ENCODE data around the gene GALK1.

The GALK1 gene

DNA sequence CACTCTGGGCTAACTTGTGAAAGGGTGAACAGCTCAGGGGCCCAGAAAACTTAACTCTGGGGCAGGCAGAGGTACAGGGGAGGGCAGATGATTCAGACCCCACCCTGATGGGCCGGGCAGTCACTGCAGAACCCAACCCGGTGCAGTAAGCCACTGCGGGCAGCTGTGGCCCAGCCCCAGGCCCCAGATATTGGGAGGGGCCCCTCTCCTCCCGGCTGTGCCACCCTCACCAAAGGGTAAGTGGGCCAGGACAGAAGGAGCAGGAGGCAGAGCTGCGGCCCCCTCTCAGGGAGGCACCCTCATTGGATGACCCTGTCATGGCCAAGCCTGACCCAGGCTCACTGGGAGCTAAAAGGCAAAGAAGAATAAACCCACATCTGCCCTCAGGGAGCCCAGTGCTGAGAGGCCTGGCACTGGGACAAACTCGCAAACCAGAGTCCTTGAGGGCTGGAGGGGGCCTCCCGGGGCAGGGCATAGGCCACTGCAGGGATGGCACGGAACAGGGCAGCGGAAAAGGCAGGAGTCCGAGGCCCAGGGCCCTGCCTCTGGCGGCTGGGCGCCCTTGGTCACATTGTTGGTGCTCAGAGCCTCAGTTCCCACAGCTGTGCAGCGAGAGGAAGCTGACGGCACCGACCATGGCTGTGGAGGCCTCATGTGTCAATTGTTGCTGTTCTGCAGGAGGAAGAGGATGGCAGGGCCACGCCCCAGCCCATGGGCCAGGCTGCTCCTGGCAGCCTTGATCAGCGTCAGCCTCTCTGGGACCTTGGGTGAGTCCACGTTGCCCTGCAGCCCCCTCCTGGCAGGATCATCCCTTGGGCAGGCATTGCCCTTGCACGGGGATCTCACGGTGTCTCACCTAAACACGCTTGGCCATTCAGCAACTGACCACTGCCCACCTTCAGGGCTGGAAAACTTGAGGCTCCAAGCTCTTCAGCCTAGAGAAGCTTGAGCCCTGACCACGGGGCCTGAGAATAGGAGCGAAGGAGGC is 40.7 kb downstream of the GALK1 start:
- no peaks in the 10 kb centered on the region for H3K36me3 ChIP-seq (replicated peaks; ENCODE audit: low read depth, low read length)
- no peak for TF ChIP-seq CTCF (IDR thresholded peaks at IDR 0.05; ENCODE audit: low read depth, low read length)
- no peak for TF ChIP-seq EZH2phosphoT487 (IDR thresholded peaks at IDR 0.05; ENCODE audit: low read depth)
- no peak overlapping the region for H2AFZ ChIP-seq (ENCODE audit: low read depth, low read length)
- H3K9me3 ChIP-seq (ENCODE audit: insufficient read depth, low read length), result no peaks in the 10 kb centered on the region
- H3K79me2 ChIP-seq (ENCODE audit: low read length), result no peaks in the 10 kb centered on the region
- no peak overlapping the region for H3K9ac ChIP-seq (ENCODE audit: low read length)
- H3K4me3 ChIP-seq (ENCODE audit: low read length), result no peak overlapping the region
- H3K4me1 ChIP-seq (ENCODE audit: low read length), result no peaks in the 10 kb centered on the region
- H3K27ac ChIP-seq (ENCODE audit: low read length), result no peak overlapping the region
- H3K4me2 ChIP-seq (ENCODE audit: low read length), result no peak overlapping the region
- no peaks in the 10 kb centered on the region for H4K20me1 ChIP-seq (ENCODE audit: insufficient read depth, low read length)
- peaks cover 19% of the 10 kb centered on the region for H3K27me3 ChIP-seq (ENCODE audit: low read depth, low read length)

DNA sequence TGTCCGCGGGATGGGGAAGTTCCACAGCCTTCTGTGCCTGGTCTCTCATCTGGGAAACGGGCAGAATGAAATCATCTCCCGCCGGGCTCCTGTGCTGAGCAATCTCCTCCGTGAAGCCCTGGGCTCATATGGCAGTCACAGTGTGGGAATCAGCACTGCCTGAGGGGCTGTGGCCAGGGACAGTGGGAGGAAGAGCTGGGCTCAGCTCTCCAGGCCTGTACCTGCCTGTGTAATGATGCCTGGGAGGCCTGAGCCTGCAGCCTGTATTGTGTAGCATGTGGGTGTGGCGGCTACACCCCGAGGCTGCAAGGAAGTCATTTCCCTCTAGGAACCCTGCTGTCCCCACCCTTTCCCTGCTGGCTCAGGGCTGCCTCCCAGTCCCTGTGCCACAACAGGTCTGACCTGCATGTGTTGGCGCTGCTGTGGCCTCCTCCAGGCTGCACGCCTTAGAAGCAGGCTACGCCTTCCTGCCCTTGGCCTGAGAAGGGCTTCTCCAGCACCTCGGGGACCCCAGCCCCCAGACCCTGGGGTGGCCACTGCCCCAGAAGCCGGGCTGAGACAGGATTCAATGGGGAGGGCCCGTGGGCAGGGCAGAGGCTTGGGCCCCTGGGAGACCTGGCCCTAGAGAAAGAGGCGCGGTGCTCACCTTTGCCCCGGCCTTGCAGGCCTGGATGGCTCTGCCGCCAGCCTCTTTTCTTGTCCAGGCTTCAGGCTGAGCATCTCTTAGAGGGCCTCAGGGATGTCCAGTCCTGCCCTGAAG is 41.6 kb downstream of the GALK1 start:
- no peak overlapping the region for H3K4me2 ChIP-seq (ENCODE audit: low read length)
- H2AFZ ChIP-seq (ENCODE audit: low read depth, low read length), result no peak overlapping the region
- H3K27me3 ChIP-seq (ENCODE audit: low read depth, low read length), result peaks cover 23% of the 10 kb centered on the region
- no peak overlapping the region for H3K27ac ChIP-seq (ENCODE audit: low read length)
- no peak overlapping the region for H3K4me3 ChIP-seq (ENCODE audit: low read length)
- TF ChIP-seq CTCF (IDR thresholded peaks at IDR 0.05; ENCODE audit: low read depth, low read length) (no peak), EZH2phosphoT487 (IDR thresholded peaks at IDR 0.05; ENCODE audit: low read depth) (no peak)
- H3K4me1 ChIP-seq (ENCODE audit: low read length), result no peaks in the 10 kb centered on the region
- no peaks in the 10 kb centered on the region for H3K36me3 ChIP-seq (replicated peaks; ENCODE audit: low read depth, low read length)
- H3K9me3 ChIP-seq (ENCODE audit: insufficient read depth, low read length), result no peaks in the 10 kb centered on the region
- H3K9ac ChIP-seq (ENCODE audit: low read length), result no peak overlapping the region
- no peaks in the 10 kb centered on the region for H4K20me1 ChIP-seq (ENCODE audit: insufficient read depth, low read length)
- H3K79me2 ChIP-seq (ENCODE audit: low read length), result no peaks in the 10 kb centered on the region

DNA sequence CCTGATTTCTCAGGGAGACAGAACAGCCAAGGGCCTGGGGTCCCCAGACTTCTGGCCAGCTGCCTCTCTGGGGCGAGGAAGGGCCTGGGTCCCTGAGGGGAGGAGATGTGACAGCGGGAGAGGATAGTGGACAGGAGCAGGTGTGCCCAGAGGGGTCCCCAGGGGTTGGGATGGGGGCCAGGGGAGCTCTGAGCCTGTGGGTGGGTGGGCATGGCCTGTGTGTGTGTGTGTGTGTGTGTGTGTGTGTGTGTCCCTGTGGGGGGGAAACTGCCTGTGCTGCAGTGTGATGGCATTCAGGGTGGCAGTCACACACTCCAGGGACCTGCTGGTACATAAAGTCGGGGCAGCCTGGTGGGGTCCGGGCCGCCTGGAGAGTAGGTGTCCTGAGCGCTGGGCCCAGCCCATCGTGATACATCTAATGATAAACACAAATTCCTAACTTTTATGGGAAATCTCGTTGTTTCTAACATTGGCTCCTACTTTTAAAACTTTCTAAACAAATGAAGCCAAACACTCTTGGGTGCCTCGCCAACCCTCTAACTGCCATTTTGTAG is 42.4 kb downstream of the GALK1 start:
- H3K4me1 ChIP-seq (ENCODE audit: low read length), result no peaks in the 10 kb centered on the region
- H3K4me2 ChIP-seq (ENCODE audit: low read length), result no peak overlapping the region
- no peaks in the 10 kb centered on the region for H3K79me2 ChIP-seq (ENCODE audit: low read length)
- no peaks in the 10 kb centered on the region for H4K20me1 ChIP-seq (ENCODE audit: insufficient read depth, low read length)
- no peak overlapping the region for H3K4me3 ChIP-seq (ENCODE audit: low read length)
- peaks cover 23% of the 10 kb centered on the region for H3K27me3 ChIP-seq (ENCODE audit: low read depth, low read length)
- TF ChIP-seq EZH2phosphoT487 (IDR thresholded peaks at IDR 0.05; ENCODE audit: low read depth), result no peak
- no peak for TF ChIP-seq CTCF (IDR thresholded peaks at IDR 0.05; ENCODE audit: low read depth, low read length)
- no peak overlapping the region for H3K9ac ChIP-seq (ENCODE audit: low read length)
- no peaks in the 10 kb centered on the region for H3K9me3 ChIP-seq (ENCODE audit: insufficient read depth, low read length)
- H3K27ac ChIP-seq (ENCODE audit: low read length), result no peak overlapping the region
- H2AFZ ChIP-seq (ENCODE audit: low read depth, low read length), result no peak overlapping the region
- H3K36me3 ChIP-seq (replicated peaks; ENCODE audit: low read depth, low read length), result no peaks in the 10 kb centered on the region

DNA sequence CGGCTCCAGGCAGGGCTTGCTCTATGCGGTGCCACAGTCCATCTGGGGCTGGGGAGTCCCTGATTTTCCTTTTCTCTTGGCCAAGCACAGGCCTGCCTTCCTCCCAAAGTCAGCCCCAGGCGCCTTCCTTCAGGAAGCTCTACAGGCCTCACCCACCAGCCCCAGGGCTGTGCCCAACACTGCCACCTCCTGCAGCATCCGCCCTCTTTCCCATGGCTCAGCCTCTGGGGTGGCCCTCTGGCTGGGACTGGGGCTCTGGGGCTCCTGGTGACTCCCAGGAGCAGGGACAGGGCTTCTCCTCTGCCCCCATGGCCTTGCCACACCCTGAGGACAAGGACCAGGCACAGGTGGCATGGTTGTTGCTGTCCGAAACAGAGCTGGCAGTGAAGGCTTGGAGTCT is 42.9 kb downstream of the GALK1 start:
- no peak overlapping the region for H3K4me2 ChIP-seq (ENCODE audit: low read length)
- no peak overlapping the region for H2AFZ ChIP-seq (ENCODE audit: low read depth, low read length)
- H3K79me2 ChIP-seq (ENCODE audit: low read length), result no peaks in the 10 kb centered on the region
- no peaks in the 10 kb centered on the region for H3K9me3 ChIP-seq (ENCODE audit: insufficient read depth, low read length)
- no peak overlapping the region for H3K4me3 ChIP-seq (ENCODE audit: low read length)
- TF ChIP-seq CTCF (IDR thresholded peaks at IDR 0.05; ENCODE audit: low read depth, low read length), result no peak
- TF ChIP-seq EZH2phosphoT487 (IDR thresholded peaks at IDR 0.05; ENCODE audit: low read depth), result no peak
- no peaks in the 10 kb centered on the region for H4K20me1 ChIP-seq (ENCODE audit: insufficient read depth, low read length)
- H3K4me1 ChIP-seq (ENCODE audit: low read length), result no peaks in the 10 kb centered on the region
- H3K27me3 ChIP-seq (ENCODE audit: low read depth, low read length), result peaks cover 23% of the 10 kb centered on the region
- no peak overlapping the region for H3K9ac ChIP-seq (ENCODE audit: low read length)
- no peak overlapping the region for H3K27ac ChIP-seq (ENCODE audit: low read length)
- no peaks in the 10 kb centered on the region for H3K36me3 ChIP-seq (replicated peaks; ENCODE audit: low read depth, low read length)

All from OCI-LY3 (cell line).